B cell (primary cell): Measurements from ENCODE around the gene OSR1. TPM values are rescaled to one million over a fixed set of nuclear protein-coding genes. Genes with fewer than 3 reads are reported as not detected.
A peak's percentile ranks its signal among the peaks of the same experiment; 100 is the strongest.

ENCODE experiments used
- ATAC-seq: fragments of 200-7000 bp; cut with Tn5 transposase; one replicate; pipeline ENCODE4 v1.10.0; 2021; ENCODE audit warnings: low read depth, mild to moderate bottlenecking, moderate number of reproducible peaks, moderate library complexity
- CTCF ChIA-PET: fragments of 350-600 bp; sonication (Branson Sonifier 250); formaldehyde crosslinking; loops from one replicate; lab custom pipeline; 2021; ENCODE audit warnings: antibody characterized with exemption, inconsistent platforms; lab: Charles Lee
- POLR2A ChIA-PET: fragments of 350-600 bp; sonication (Branson Sonifier 250); formaldehyde crosslinking; loops from one replicate; lab custom pipeline; 2021; ENCODE audit warnings: antibody characterized with exemption; lab: Charles Lee
- DNase-seq: peaks from one replicate; pipeline ENCODE4 v3.0.0; 2013
- H2AFZ ChIP-seq: 2 replicates; pipeline ENCODE4 v1.6.1; 2012; ENCODE audit warnings: mild to moderate bottlenecking, low read depth, low read length; ENCODE audit not compliant: insufficient read depth, poor library complexity, severe bottlenecking
- H3K27ac ChIP-seq, 2 donors: 1 replicate in 1 of 2; 2 replicates in 1 of 2; pipeline ENCODE4 v1.5.1; 2012 to 2013; ENCODE audit warnings: low read length in 2 of 2, mild to moderate bottlenecking in 2 of 2, moderate library complexity in 1 of 2
- H3K27me3 ChIP-seq, 4 experiments: fragments of 200-600 bp in 1 of 4; sonication (generic) in 1 of 4; replicated peaks in 1 of 4; 1 replicate in 2 of 4; 2 replicates in 2 of 4; pipeline versions ENCODE4 v1.6.1 to v1.7.0; 2013 to 2016; ENCODE audit warnings: low read length in 3 of 4, mild to moderate bottlenecking in 2 of 4, mixed read lengths in 1 of 4, moderate library complexity in 1 of 4; ENCODE audit not compliant: insufficient read depth in 4 of 4, control insufficient read depth in 3 of 4; ENCODE audit errors: control extremely low read depth in 1 of 4
- H3K36me3 ChIP-seq, 2 experiments: replicated peaks in 1 of 2; 1 replicate in 1 of 2; 2 replicates in 1 of 2; pipeline versions ENCODE4 v1.6.1 to v1.7.1; 2013; ENCODE audit warnings: low read length in 1 of 2; ENCODE audit not compliant: insufficient read depth in 2 of 2, control insufficient read depth in 1 of 2; ENCODE audit errors: control extremely low read depth in 1 of 2, extremely low read depth in 1 of 2
- H3K4me1 ChIP-seq, 2 donors: fragments of 200-600 bp in 1 of 2; sonication (generic) in 1 of 2; 1 replicate in 1 of 2; 2 replicates in 1 of 2; pipeline versions ENCODE4 v1.5.1 to v1.6.1; 2013 to 2017; ENCODE audit warnings: low read length in 2 of 2; ENCODE audit not compliant: control insufficient read depth in 2 of 2, insufficient read depth in 2 of 2
- H3K4me2 ChIP-seq: replicated peaks from 2 replicates; pipeline ENCODE3; 2012; ENCODE audit warnings: mild to moderate bottlenecking, low read depth, low read length; ENCODE audit not compliant: poor library complexity, severe bottlenecking
- H3K4me3 ChIP-seq, 5 experiments: fragments of 200-600 bp in 1 of 5; sonication (generic) in 1 of 5; 1 replicate in 3 of 5; 2 replicates in 2 of 5; pipeline versions ENCODE4 v1.5.1 to v1.7.0; 2011 to 2016; ENCODE audit warnings: low read length in 4 of 5, mild to moderate bottlenecking in 4 of 5, low read depth in 2 of 5, control low read depth in 1 of 5, moderate library complexity in 1 of 5; ENCODE audit not compliant: insufficient read depth in 1 of 5; ENCODE audit errors: control extremely low read depth in 1 of 5, extremely low read depth in 1 of 5
- H3K79me2 ChIP-seq: fragments of 200-600 bp; sonication (generic); one replicate; pipeline ENCODE4 v1.6.0; 2016; ENCODE audit warnings: low read length; ENCODE audit not compliant: control insufficient read depth, insufficient read depth
- H3K9ac ChIP-seq: fragments of 200-600 bp; sonication (generic); 2 replicates; pipeline ENCODE4 v1.6.1; 2017; ENCODE audit warnings: mild to moderate bottlenecking, low read length, moderate library complexity
- H3K9me3 ChIP-seq, 3 donors: one replicate each; pipeline versions ENCODE4 v1.6.1 to v1.7.1; 2013; ENCODE audit warnings: low read length in 2 of 3; ENCODE audit not compliant: control insufficient read depth in 2 of 3, insufficient read depth in 1 of 3; ENCODE audit errors: control extremely low read depth in 1 of 3
- H4K20me1 ChIP-seq: 2 replicates; pipeline ENCODE4 v1.6.0; 2012; ENCODE audit warnings: mild to moderate bottlenecking, low read length; ENCODE audit not compliant: insufficient read depth, control insufficient read depth, poor library complexity, severe bottlenecking
- H3K27ac Mint-ChIP-seq: one replicate; pipeline ENCODE4 v1.8.0; 2021; ENCODE audit warnings: mixed read lengths
- H3K27me3 Mint-ChIP-seq: one replicate; pipeline ENCODE4 v1.8.0; 2021; ENCODE audit warnings: mixed read lengths
- H3K4me1 Mint-ChIP-seq: one replicate; pipeline ENCODE4 v1.8.0; 2021; ENCODE audit warnings: mixed read lengths
- H3K4me3 Mint-ChIP-seq: one replicate; pipeline ENCODE4 v1.8.0; 2021; ENCODE audit warnings: mixed read lengths
- H3K9me3 Mint-ChIP-seq: one replicate; pipeline ENCODE4 v1.8.0; 2022; ENCODE audit warnings: mixed read lengths; ENCODE audit not compliant: insufficient read depth
- CTCF ChIP-seq: fragments of 200-600 bp; IDR thresholded peaks from one replicate; pipeline ENCODE4 v1.8.0; 2022; ENCODE audit warnings: antibody characterized with exemption, mild to moderate bottlenecking
- EZH2 ChIP-seq: IDR thresholded peaks from 2 replicates; pipeline ENCODE4 v1.6.1; 2012; ENCODE audit warnings: borderline replicate concordance, low read depth, mild to moderate bottlenecking, moderate library complexity, low read length; ENCODE audit not compliant: insufficient read depth, poor library complexity, severe bottlenecking
- WGBS: methylation state at CpG from one replicate; pipeline ENCODE4 v1.1.5; 2013; ENCODE audit warnings: missing lambda C conversion rate; ENCODE audit not compliant: insufficient coverage; 5-methylcytosine and 5-hydroxymethylcytosine counted together
- intact Hi-C: fragments of 100-400 bp; cut with micrococcal nuclease; formaldehyde crosslinking; loops from one replicate; pipeline ENCODE4 v1.10.0; 2022
- polyA plus RNA-seq: library from polyadenylated mRNA; depleted of rRNA; stranded (reverse); fragments of >200 nt; gene quantifications from 2 replicates; pipeline ENCODE4 v1.2.3, GENCODE V29; 2012
- total RNA-seq, 2 donors: library from RNA; stranded (reverse); fragments of 120-200 nt in 1 of 2; gene quantifications; 1 replicate in 1 of 2; 2 replicates in 1 of 2; pipeline versions ENCODE4 v1.2.3 to v1.2.4, GENCODE V29; 2013 to 2022

The OSR1 gene
- total and polyA plus RNA-seq, 2 donors (not counting 1 experiment from before 2014, with no cell fraction given) = not detected

GRCh38 chr2:19357402-19358241 is 801 bp downstream of the OSR1 start:
- Histone ChIP-seq H3K4me1 (peaks cover 55 to 65% of the 10 kb centered on the region in 2 donors), H3K9ac (peak overlapping the region; percentile 54), H3K9me3 (peaks cover 0 to 71% (median 5%) of the 10 kb centered on the region in 3 donors), H2AFZ (peak overlapping the region; percentile 47), H4K20me1 (no peaks in the 10 kb centered on the region), H3K36me3 (no peaks in the 10 kb centered on the region), H3K27me3 (peaks cover 0 to 92% (median 75%) of the 10 kb centered on the region in 4 experiments), H3K79me2 (no peaks in the 10 kb centered on the region), H3K4me2 (peak overlapping the region; percentile 85), H3K4me3 (peak overlapping the region in 4 of 5 experiments; percentile 13 to 55 (median 41)), H3K27ac (no peak overlapping the region)
- H3K9me3 Mint-ChIP-seq = no peaks in the 10 kb centered on the region
- H3K27me3 Mint-ChIP-seq = peaks cover 77% of the 10 kb centered on the region
- POLR2A ChIA-PET = interaction anchor here (1.2 to 1.7 kb wide), 2 partner anchors 9 to 10 kb away, joined by 3 to 5 read pairs; no protein-coding TSS in a partner anchor
- ATAC-seq = no peak
- H3K4me3 Mint-ChIP-seq = peak overlapping the region; percentile 69
- TF ChIP-seq CTCF (no peak), EZH2 (peak; percentile 96)
- intact Hi-C loops = no loop called here
- peaks cover 44% of the 10 kb centered on the region for H3K4me1 Mint-ChIP-seq
- WGBS = 8% methylated on average over 35 of the region's 45 CpGs
- H3K27ac Mint-ChIP-seq = peak overlapping the region; percentile 26
- peak; percentile 66 for DNase-seq
- CTCF ChIA-PET = interaction anchor here (1.1 kb wide), 1 partner anchor 12 kb away, joined by 3 read pairs; no protein-coding TSS in a partner anchor
